ENCODE measurements around the gene SLC6A17.

- no peak for TF ChIP-seq EZH2 (IDR thresholded peaks at IDR 0.05; ENCODE audit: borderline replicate concordance, insufficient read depth, low read depth, low read length, poor library complexity, severe bottlenecking)
- TF ChIP-seq CTCF (IDR thresholded peaks at IDR 0.05): no peak
Measured at GRCh38 chr1:110211496-110212168, 61.3 kb downstream of the SLC6A17 start.
